ENCODE measurements around the gene CACNA1A. TPM values are rescaled to one million over a fixed set of nuclear protein-coding genes. Genes with fewer than 3 reads are reported as not detected.

CACNA1A gene
- total RNA-seq, 6 experiments from 2014 or later = 0.11 TPM; not detected in 5

GRCh38 chr19:13334801-13335481 is 171.3 kb downstream of the CACNA1A start:
- no peak overlapping the region for H3K4me3 ChIP-seq
- WGBS (ENCODE audit: insufficient coverage, low coverage, low lambda C conversion rate, missing lambda C conversion rate) = 53% methylated on average over 7 of the region's 7 CpGs
- no peak for DNase-seq
- no peaks in the 10 kb centered on the region for H3K27me3 ChIP-seq
- no peaks in the 10 kb centered on the region for H3K9me3 ChIP-seq
- H3K36me3 ChIP-seq = no peaks in the 10 kb centered on the region
- H3K27ac ChIP-seq = no peak overlapping the region
- no peaks in the 10 kb centered on the region for H3K4me1 ChIP-seq
- TF ChIP-seq CTCF (IDR thresholded peaks at IDR 0.05) (no peak), POLR2A (IDR thresholded peaks at IDR 0.05) (no peak)
- no peak for ATAC-seq
- intact Hi-C loops (cut with DNase I) = no loop called here

- TF ChIP-seq CTCF (IDR thresholded peaks at IDR 0.05) (no peak), POLR2A (IDR thresholded peaks at IDR 0.05) (no peak)
- no peak overlapping the region for H3K27ac ChIP-seq
- no peaks in the 10 kb centered on the region for H3K27me3 ChIP-seq
- WGBS (ENCODE audit: insufficient coverage, low coverage, low lambda C conversion rate, missing lambda C conversion rate) = 85% methylated on average over 6 of the region's 6 CpGs
- DNase-seq = no peak
- no peak overlapping the region for H3K4me3 ChIP-seq
- H3K4me1 ChIP-seq = no peaks in the 10 kb centered on the region
- no peak for ATAC-seq
- intact Hi-C loops (cut with DNase I) = no loop called here
- H3K36me3 ChIP-seq = no peaks in the 10 kb centered on the region
- no peaks in the 10 kb centered on the region for H3K9me3 ChIP-seq
Observed at GRCh38 chr19:13330285-13330684, 176.0 kb downstream of the CACNA1A start.

GRCh38 chr19:13329766-13330165 is 176.5 kb downstream of the CACNA1A start:
- no peak overlapping the region for H3K4me3 ChIP-seq
- no peaks in the 10 kb centered on the region for H3K27me3 ChIP-seq
- no peaks in the 10 kb centered on the region for H3K4me1 ChIP-seq
- no peaks in the 10 kb centered on the region for H3K9me3 ChIP-seq
- ATAC-seq (no peak), DNase-seq (no peak)
- intact Hi-C loops (cut with DNase I) = no loop called here
- no peaks in the 10 kb centered on the region for H3K36me3 ChIP-seq
- 69% methylated on average over 4 of the region's 6 CpGs for WGBS (ENCODE audit: insufficient coverage, low coverage, low lambda C conversion rate, missing lambda C conversion rate)
- no peak for TF ChIP-seq POLR2A (IDR thresholded peaks at IDR 0.05)
- no peak for TF ChIP-seq CTCF (IDR thresholded peaks at IDR 0.05)
- H3K27ac ChIP-seq = no peak overlapping the region

GRCh38 chr19:13328241-13328640 is 178.0 kb downstream of the CACNA1A start:
- Histone ChIP-seq H3K36me3 (no peaks in the 10 kb centered on the region), H3K27me3 (no peaks in the 10 kb centered on the region), H3K9me3 (no peaks in the 10 kb centered on the region), H3K27ac (no peak overlapping the region), H3K4me1 (no peaks in the 10 kb centered on the region), H3K4me3 (no peak overlapping the region)
- DNase-seq (no peak), ATAC-seq (no peak)
- WGBS (ENCODE audit: insufficient coverage, low coverage, low lambda C conversion rate, missing lambda C conversion rate) = 53% methylated on average over 6 of the region's 6 CpGs
- intact Hi-C loops (cut with DNase I) = no loop called here
- TF ChIP-seq POLR2A (IDR thresholded peaks at IDR 0.05) (no peak), CTCF (IDR thresholded peaks at IDR 0.05) (no peak)
